ENCODE measurements around the gene PANK3. TPM values are rescaled to one million over a fixed set of nuclear protein-coding genes. Genes with fewer than 3 reads are reported as not detected.

PANK3 gene
- total RNA-seq, 1 donor from 2014 or later = 57.7 TPM

GRCh38 chr5:168609806-168610482, 30.8 kb upstream of the PANK3 start:
- intact Hi-C loops (cut with micrococcal nuclease) = no loop called here
- Mint-ChIP-seq H3K9me3 (peaks cover 2% of the 10 kb centered on the region), H3K4me3 (no peak overlapping the region), H3K36me3 (ENCODE audit: low read depth) (no peaks in the 10 kb centered on the region), H3K27ac (no peak overlapping the region), H3K4me1 (peaks cover 5% of the 10 kb centered on the region), H3K27me3 (peaks cover 1% of the 10 kb centered on the region)
- DNase-seq (no peak), ATAC-seq (ENCODE audit: low read depth) (no peak)
- ChIA-PET CTCF (no interaction called here), POLR2A (no interaction called here)
- TF ChIP-seq CTCF (IDR thresholded peaks at IDR 0.05) = no peak

- ChIA-PET POLR2A (no interaction called here), CTCF (no interaction called here)
- intact Hi-C loops (cut with micrococcal nuclease) = no loop called here
- no peak for ATAC-seq (ENCODE audit: low read depth)
- H3K27me3 Mint-ChIP-seq = peaks cover 2% of the 10 kb centered on the region
- no peak for TF ChIP-seq CTCF (IDR thresholded peaks at IDR 0.05)
- H3K9me3 Mint-ChIP-seq = no peaks in the 10 kb centered on the region
- H3K36me3 Mint-ChIP-seq (ENCODE audit: low read depth) = no peaks in the 10 kb centered on the region
- DNase-seq = no peak
- no peak overlapping the region for H3K27ac Mint-ChIP-seq
- H3K4me1 Mint-ChIP-seq = peaks cover 5% of the 10 kb centered on the region
- H3K4me3 Mint-ChIP-seq = no peak overlapping the region
Measured at GRCh38 chr5:168608821-168609220, 29.7 kb upstream of the PANK3 start.

GRCh38 chr5:168608386-168608785, 29.2 kb upstream of the PANK3 start:
- no peak for ATAC-seq (ENCODE audit: low read depth)
- no peak for DNase-seq
- ChIA-PET POLR2A (no interaction called here), CTCF (no interaction called here)
- intact Hi-C loops (cut with micrococcal nuclease) = no loop called here
- H3K36me3 Mint-ChIP-seq (ENCODE audit: low read depth) = no peaks in the 10 kb centered on the region
- TF ChIP-seq CTCF (IDR thresholded peaks at IDR 0.05) = no peak
- no peaks in the 10 kb centered on the region for H3K9me3 Mint-ChIP-seq
- H3K4me1 Mint-ChIP-seq = peaks cover 5% of the 10 kb centered on the region
- no peak overlapping the region for H3K27ac Mint-ChIP-seq
- H3K27me3 Mint-ChIP-seq = peaks cover 4% of the 10 kb centered on the region
- no peak overlapping the region for H3K4me3 Mint-ChIP-seq

GRCh38 chr5:168607946-168608345, 28.8 kb upstream of the PANK3 start:
- H3K4me3 Mint-ChIP-seq = no peak overlapping the region
- DNase-seq (no peak), ATAC-seq (ENCODE audit: low read depth) (no peak)
- intact Hi-C loops (cut with micrococcal nuclease) = no loop called here
- POLR2A ChIA-PET = no interaction called here
- no peak overlapping the region for H3K27ac Mint-ChIP-seq
- no peaks in the 10 kb centered on the region for H3K36me3 Mint-ChIP-seq (ENCODE audit: low read depth)
- H3K4me1 Mint-ChIP-seq = peaks cover 2% of the 10 kb centered on the region
- no peaks in the 10 kb centered on the region for H3K9me3 Mint-ChIP-seq
- TF ChIP-seq CTCF (IDR thresholded peaks at IDR 0.05) = no peak
- H3K27me3 Mint-ChIP-seq = peaks cover 4% of the 10 kb centered on the region
- CTCF ChIA-PET = no interaction called here

DNA sequence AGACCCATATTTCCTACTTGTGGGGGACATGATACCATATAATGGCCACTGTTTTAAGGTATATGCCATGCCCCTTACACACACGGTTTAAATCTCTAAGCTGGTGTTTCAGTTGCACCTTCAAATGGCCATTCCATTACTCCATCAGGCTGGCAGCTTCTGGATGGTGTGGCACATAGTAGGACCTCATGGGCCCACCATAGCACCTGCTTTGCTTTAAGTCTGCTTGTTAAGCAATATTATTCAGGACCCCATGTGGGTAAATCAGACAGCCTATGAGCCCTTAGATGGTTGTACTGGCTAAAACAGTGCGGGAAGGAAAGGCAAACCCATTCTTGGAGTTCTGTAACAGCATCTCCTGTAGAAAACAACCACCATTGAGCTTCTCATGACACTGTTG, 27.4 kb upstream of the PANK3 start:
- H3K27ac Mint-ChIP-seq = no peak overlapping the region
- intact Hi-C loops (cut with micrococcal nuclease) = no loop called here
- ATAC-seq (ENCODE audit: low read depth) = no peak
- POLR2A ChIA-PET = no interaction called here
- no peaks in the 10 kb centered on the region for H3K36me3 Mint-ChIP-seq (ENCODE audit: low read depth)
- H3K4me3 Mint-ChIP-seq = no peak overlapping the region
- CTCF ChIA-PET = no interaction called here
- TF ChIP-seq CTCF (IDR thresholded peaks at IDR 0.05) = no peak
- H3K9me3 Mint-ChIP-seq = no peaks in the 10 kb centered on the region
- peaks cover 4% of the 10 kb centered on the region for H3K27me3 Mint-ChIP-seq
- DNase-seq = no peak
- no peaks in the 10 kb centered on the region for H3K4me1 Mint-ChIP-seq
